ENCODE data around the gene S100PBP.

- TF ChIP-seq, protein P1, sequence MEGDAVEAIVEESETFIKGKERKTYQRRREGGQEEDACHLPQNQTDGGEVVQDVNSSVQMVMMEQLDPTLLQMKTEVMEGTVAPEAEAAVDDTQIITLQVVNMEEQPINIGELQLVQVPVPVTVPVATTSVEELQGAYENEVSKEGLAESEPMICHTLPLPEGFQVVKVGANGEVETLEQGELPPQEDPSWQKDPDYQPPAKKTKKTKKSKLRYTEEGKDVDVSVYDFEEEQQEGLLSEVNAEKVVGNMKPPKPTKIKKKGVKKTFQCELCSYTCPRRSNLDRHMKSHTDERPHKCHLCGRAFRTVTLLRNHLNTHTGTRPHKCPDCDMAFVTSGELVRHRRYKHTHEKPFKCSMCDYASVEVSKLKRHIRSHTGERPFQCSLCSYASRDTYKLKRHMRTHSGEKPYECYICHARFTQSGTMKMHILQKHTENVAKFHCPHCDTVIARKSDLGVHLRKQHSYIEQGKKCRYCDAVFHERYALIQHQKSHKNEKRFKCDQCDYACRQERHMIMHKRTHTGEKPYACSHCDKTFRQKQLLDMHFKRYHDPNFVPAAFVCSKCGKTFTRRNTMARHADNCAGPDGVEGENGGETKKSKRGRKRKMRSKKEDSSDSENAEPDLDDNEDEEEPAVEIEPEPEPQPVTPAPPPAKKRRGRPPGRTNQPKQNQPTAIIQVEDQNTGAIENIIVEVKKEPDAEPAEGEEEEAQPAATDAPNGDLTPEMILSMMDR (IDR thresholded peaks at IDR 0.05), result no peak
- no peak for TF ChIP-seq POLR2AphosphoS5 (IDR thresholded peaks at IDR 0.05)
- TF ChIP-seq POLR2A (IDR thresholded peaks at IDR 0.05), result no peak
Measured at GRCh38 chr1:32858136-32858535, 40.7 kb downstream of the S100PBP start.
